HG03558 (cell line): ENCODE results near the gene OGFRL1.

Source experiments
- ATAC-seq: cut with Tn5 transposase; IDR thresholded peaks from one replicate; pipeline ENCODE4 v1.9.1; 2021; ENCODE audit warnings: moderate number of reproducible peaks; ENCODE audit not compliant: unreplicated experiment; ENCODE audit errors: extremely low read depth

OGFRL1 gene

GRCh38 chr6:71280701-71281100 lies 7.9 kb upstream of the OGFRL1 start:
- no peak for ATAC-seq

- ATAC-seq = no peak
These were observed 3.8 kb upstream of the OGFRL1 start for GRCh38 chr6:71284785-71285184.

GRCh38 chr6:71287038-71287437 lies 1.6 kb upstream of the OGFRL1 start:
- ATAC-seq = no peak

GRCh38 chr6:71287926-71288227 lies 734 bp upstream of the OGFRL1 start:
- ATAC-seq = no peak

- peak; percentile 16 for ATAC-seq
These were observed 609 bp downstream of the OGFRL1 start for GRCh38 chr6:71289039-71289801.

GRCh38 chr6:71289802-71290175 lies 1.2 kb downstream of the OGFRL1 start:
- ATAC-seq = no peak

GRCh38 chr6:71290611-71291010 lies 2.0 kb downstream of the OGFRL1 start:
- ATAC-seq = no peak

- no peak for ATAC-seq
These were observed 3.4 kb downstream of the OGFRL1 start for GRCh38 chr6:71292001-71292400.

- ATAC-seq = no peak
These were observed 5.5 kb downstream of the OGFRL1 start for GRCh38 chr6:71294121-71294523.

- no peak for ATAC-seq
These were observed 9.8 kb downstream of the OGFRL1 start for GRCh38 chr6:71298459-71298858.

GRCh38 chr6:71299541-71300470 lies 11.2 kb downstream of the OGFRL1 start:
- no peak for ATAC-seq

GRCh38 chr6:71300561-71301168 lies 12.1 kb downstream of the OGFRL1 start:
- ATAC-seq = no peak

GRCh38 chr6:71301546-71301945 lies 12.9 kb downstream of the OGFRL1 start:
- no peak for ATAC-seq

GRCh38 chr6:71309656-71310055 lies 21.0 kb downstream of the OGFRL1 start:
- ATAC-seq = no peak

- ATAC-seq = no peak
These were observed 21.6 kb downstream of the OGFRL1 start for GRCh38 chr6:71310261-71310660.

- ATAC-seq = no peak
These were observed 23.5 kb downstream of the OGFRL1 start for GRCh38 chr6:71312089-71312488.

GRCh38 chr6:71317441-71317840 lies 28.8 kb downstream of the OGFRL1 start:
- ATAC-seq = no peak

- no peak for ATAC-seq
These were observed 31.4 kb downstream of the OGFRL1 start for GRCh38 chr6:71320041-71320440.

- no peak for ATAC-seq
These were observed 32.7 kb downstream of the OGFRL1 start for GRCh38 chr6:71321314-71321713.

- no peak for ATAC-seq
These were observed 35.7 kb downstream of the OGFRL1 start for GRCh38 chr6:71324194-71324785.

- no peak for ATAC-seq
These were observed 38.0 kb downstream of the OGFRL1 start for GRCh38 chr6:71326611-71327010.
